Measurements from ENCODE around the gene CR1.

Gene CR1

DNA sequence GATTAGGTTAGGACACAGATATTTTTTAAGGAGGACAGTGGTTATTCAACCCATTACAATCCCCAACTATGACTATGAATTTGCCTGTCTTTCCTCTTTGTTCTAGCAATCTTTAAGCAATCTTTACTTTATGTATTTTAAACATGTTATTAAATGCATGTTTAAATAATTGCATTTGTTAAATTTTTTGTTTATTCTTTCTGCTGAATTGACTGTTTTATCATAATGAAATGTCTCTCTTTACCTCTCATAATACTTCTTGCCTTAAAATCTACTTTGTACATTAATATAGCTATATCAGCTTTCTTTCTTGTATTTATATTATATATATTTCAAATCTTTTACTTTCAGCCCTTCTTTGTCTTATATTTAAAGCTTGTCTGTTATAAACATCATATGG, 195.1 kb downstream of the CR1 start:
- no peaks in the 10 kb centered on the region for H3K9me3 ChIP-seq (replicated peaks in 1 of 11)
- no peak overlapping the region for H3K4me2 ChIP-seq
- H3K4me1 ChIP-seq = peaks cover 0 to 4% (median 0%) of the 10 kb centered on the region in 10 experiments; a peak in 5 of 20 replicates
- H3K4me3 ChIP-seq = no peak overlapping the region
- no peak overlapping the region for H3K9ac ChIP-seq
- no peaks in the 10 kb centered on the region for H3K36me3 ChIP-seq
- H3K27me3 ChIP-seq = no peaks in the 10 kb centered on the region
- H4K20me1 ChIP-seq = no peaks in the 10 kb centered on the region
- H3K27ac ChIP-seq = no peak overlapping the region
- TF ChIP-seq Cebpa-rat (IDR thresholded peaks at IDR 0.05) = no peak
